ENCODE measurements around the gene CDH6. TPM values are rescaled to one million over a fixed set of nuclear protein-coding genes. Genes with fewer than 3 reads are reported as not detected.

CDH6 gene
- total RNA-seq, 1 donor from 2014 or later = 90.1 TPM

DNA sequence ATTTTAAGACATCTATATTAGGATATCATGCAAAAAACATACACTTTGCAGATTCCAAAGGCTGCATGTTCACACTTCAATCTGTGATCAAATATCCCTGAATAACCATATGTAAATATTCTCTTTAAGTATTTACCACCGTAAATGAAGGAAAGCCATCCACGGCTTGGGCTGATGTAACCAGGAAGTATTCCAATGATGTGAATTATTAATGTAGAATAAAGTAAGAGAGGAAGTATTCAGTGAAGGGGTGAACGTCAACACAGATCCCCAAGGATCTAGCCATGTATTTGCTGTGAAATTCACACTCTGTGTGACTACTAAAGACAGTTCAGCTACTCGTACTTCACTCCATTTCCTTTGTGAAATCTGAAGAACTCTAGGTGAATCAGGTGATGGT is 75.2 kb downstream of the CDH6 start:
- Histone ChIP-seq H3K9ac (ENCODE audit: low read length) (no peak overlapping the region), H3K27me3 (ENCODE audit: insufficient read depth, low read length) (no peaks in the 10 kb centered on the region), H3K27ac (ENCODE audit: low read depth, low read length) (no peak overlapping the region), H4K20me1 (ENCODE audit: insufficient read depth, low read length) (peaks cover 18% of the 10 kb centered on the region), H3K4me1 (ENCODE audit: insufficient read depth, low read length) (no peaks in the 10 kb centered on the region), H2AFZ (ENCODE audit: low read depth, low read length) (no peak overlapping the region), H3K36me3 (ENCODE audit: insufficient read depth, low read length) (peaks cover 27% of the 10 kb centered on the region), H3K4me2 (ENCODE audit: low read length) (no peak overlapping the region), H3K4me3 (ENCODE audit: insufficient read depth, low read depth, low read length) (no peak overlapping the region), H3K9me3 (ENCODE audit: insufficient read depth, low read depth, low read length) (no peaks in the 10 kb centered on the region), H3K79me2 (ENCODE audit: insufficient read depth, low read length) (peaks cover 16% of the 10 kb centered on the region)
- Mint-ChIP-seq H3K4me3 (ENCODE audit: unreplicated experiment) (no peak overlapping the region), H3K27ac (ENCODE audit: unreplicated experiment) (no peak overlapping the region), H3K27me3 (ENCODE audit: low read depth, unreplicated experiment) (no peaks in the 10 kb centered on the region), H3K4me1 (ENCODE audit: low read depth, unreplicated experiment) (no peaks in the 10 kb centered on the region), H3K9me3 (ENCODE audit: unreplicated experiment) (no peaks in the 10 kb centered on the region), H3K36me3 (ENCODE audit: low read depth, unreplicated experiment) (no peaks in the 10 kb centered on the region)
- DNase-seq (ENCODE audit: low read depth) = no peak
- no peak for FAIRE-seq
- TF ChIP-seq CTCF (IDR thresholded peaks at IDR 0.05; ENCODE audit: insufficient read depth, low read depth, low read length) (no peak), EZH2 (IDR thresholded peaks at IDR 0.05; ENCODE audit: insufficient read depth, low read length) (no peak)

- Histone ChIP-seq H3K9ac (ENCODE audit: low read length) (no peak overlapping the region), H3K79me2 (ENCODE audit: insufficient read depth, low read length) (peaks cover 10% of the 10 kb centered on the region), H3K4me3 (ENCODE audit: insufficient read depth, low read depth, low read length) (no peak overlapping the region), H3K4me2 (ENCODE audit: low read length) (no peak overlapping the region), H3K4me1 (ENCODE audit: insufficient read depth, low read length) (no peaks in the 10 kb centered on the region), H3K36me3 (ENCODE audit: insufficient read depth, low read length) (peaks cover 27% of the 10 kb centered on the region), H3K9me3 (ENCODE audit: insufficient read depth, low read depth, low read length) (no peaks in the 10 kb centered on the region), H4K20me1 (ENCODE audit: insufficient read depth, low read length) (peaks cover 18% of the 10 kb centered on the region), H2AFZ (ENCODE audit: low read depth, low read length) (no peak overlapping the region), H3K27me3 (ENCODE audit: insufficient read depth, low read length) (no peaks in the 10 kb centered on the region), H3K27ac (ENCODE audit: low read depth, low read length) (no peak overlapping the region)
- DNase-seq (ENCODE audit: low read depth) (no peak), FAIRE-seq (no peak)
- no peak overlapping the region for H3K4me3 Mint-ChIP-seq (ENCODE audit: unreplicated experiment)
- no peak overlapping the region for H3K27ac Mint-ChIP-seq (ENCODE audit: unreplicated experiment)
- no peaks in the 10 kb centered on the region for H3K36me3 Mint-ChIP-seq (ENCODE audit: low read depth, unreplicated experiment)
- H3K9me3 Mint-ChIP-seq (ENCODE audit: unreplicated experiment) = no peaks in the 10 kb centered on the region
- no peaks in the 10 kb centered on the region for H3K4me1 Mint-ChIP-seq (ENCODE audit: low read depth, unreplicated experiment)
- H3K27me3 Mint-ChIP-seq (ENCODE audit: low read depth, unreplicated experiment) = no peaks in the 10 kb centered on the region
- TF ChIP-seq CTCF (IDR thresholded peaks at IDR 0.05; ENCODE audit: insufficient read depth, low read depth, low read length) (no peak), EZH2 (IDR thresholded peaks at IDR 0.05; ENCODE audit: insufficient read depth, low read length) (no peak)
These were observed 75.8 kb downstream of the CDH6 start for GRCh38 chr5:31269259-31269658.

DNA sequence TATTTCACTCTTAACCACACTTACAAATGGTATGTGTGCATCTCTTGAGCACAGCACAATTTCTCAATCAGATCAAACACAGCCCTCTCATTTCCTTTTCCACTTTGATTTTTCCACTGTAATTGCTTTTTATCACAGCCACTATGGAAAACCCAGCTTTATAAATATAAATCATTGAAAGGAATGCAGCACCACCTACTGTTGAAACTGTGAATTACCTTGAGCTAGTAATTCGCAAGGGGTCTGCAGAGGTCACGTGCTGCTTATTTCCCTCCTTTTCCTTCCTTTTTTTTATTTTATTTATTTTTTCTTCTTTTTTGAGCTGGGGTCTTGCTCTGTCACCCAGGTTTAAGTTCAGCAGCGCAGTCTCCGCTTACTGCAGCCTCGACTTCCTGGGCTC is 76.9 kb downstream of the CDH6 start:
- FAIRE-seq = no peak
- DNase-seq (ENCODE audit: low read depth) = no peak
- H3K27me3 ChIP-seq (ENCODE audit: insufficient read depth, low read length) = no peaks in the 10 kb centered on the region
- H3K4me3 Mint-ChIP-seq (ENCODE audit: unreplicated experiment) = no peak overlapping the region
- no peaks in the 10 kb centered on the region for H3K4me1 ChIP-seq (ENCODE audit: insufficient read depth, low read length)
- no peak for TF ChIP-seq EZH2 (IDR thresholded peaks at IDR 0.05; ENCODE audit: insufficient read depth, low read length)
- TF ChIP-seq CTCF (IDR thresholded peaks at IDR 0.05; ENCODE audit: insufficient read depth, low read depth, low read length) = peak; percentile 38
- H3K9me3 ChIP-seq (ENCODE audit: insufficient read depth, low read depth, low read length) = no peaks in the 10 kb centered on the region
- H3K36me3 Mint-ChIP-seq (ENCODE audit: low read depth, unreplicated experiment) = peaks cover 2% of the 10 kb centered on the region
- H3K27ac Mint-ChIP-seq (ENCODE audit: unreplicated experiment) = no peak overlapping the region
- no peak overlapping the region for H2AFZ ChIP-seq (ENCODE audit: low read depth, low read length)
- peaks cover 21% of the 10 kb centered on the region for H4K20me1 ChIP-seq (ENCODE audit: insufficient read depth, low read length)
- peaks cover 5% of the 10 kb centered on the region for H3K79me2 ChIP-seq (ENCODE audit: insufficient read depth, low read length)
- no peak overlapping the region for H3K4me2 ChIP-seq (ENCODE audit: low read length)
- H3K27me3 Mint-ChIP-seq (ENCODE audit: low read depth, unreplicated experiment) = no peaks in the 10 kb centered on the region
- no peaks in the 10 kb centered on the region for H3K9me3 Mint-ChIP-seq (ENCODE audit: unreplicated experiment)
- no peak overlapping the region for H3K27ac ChIP-seq (ENCODE audit: low read depth, low read length)
- H3K4me3 ChIP-seq (ENCODE audit: insufficient read depth, low read depth, low read length) = no peak overlapping the region
- no peak overlapping the region for H3K9ac ChIP-seq (ENCODE audit: low read length)
- H3K36me3 ChIP-seq (ENCODE audit: insufficient read depth, low read length) = peaks cover 27% of the 10 kb centered on the region
- no peaks in the 10 kb centered on the region for H3K4me1 Mint-ChIP-seq (ENCODE audit: low read depth, unreplicated experiment)
